ENCODE measurements around the gene SMIM7. TPM values are rescaled to one million over a fixed set of nuclear protein-coding genes. Genes with fewer than 3 reads are reported as not detected.

SMIM7 gene
- total RNA-seq, 4 donors from 2014 or later: 77.3 to 121 (median 98.8) TPM

DNA sequence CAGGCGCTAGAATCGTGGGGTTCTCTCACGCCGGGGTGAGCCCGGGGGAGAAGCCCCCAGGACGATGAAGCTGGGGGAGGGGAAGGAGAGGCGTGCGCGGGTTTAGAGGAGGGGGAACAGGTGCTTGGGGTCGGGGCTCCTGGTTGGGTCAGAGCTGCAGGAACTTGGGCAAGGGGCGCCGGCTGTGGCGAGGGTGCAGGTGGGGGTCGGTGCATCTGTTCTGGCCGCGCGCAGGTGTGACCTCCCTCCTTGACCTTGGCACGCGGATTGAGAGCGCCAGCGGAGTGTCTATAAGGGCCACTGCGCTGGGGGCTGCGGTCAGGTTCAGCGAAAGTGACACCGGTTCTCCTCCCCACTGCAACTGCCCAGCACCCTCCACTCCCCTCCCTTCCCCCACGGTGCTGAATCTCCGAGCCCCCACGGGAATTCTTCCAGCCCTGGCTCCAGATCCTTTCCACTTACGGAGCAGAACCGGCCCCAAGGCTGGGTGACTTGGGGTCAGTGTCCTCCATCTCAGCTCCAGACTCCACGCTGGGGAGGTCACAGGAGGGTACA lies 1.6 kb upstream of the SMIM7 start:
- Histone ChIP-seq H3K4me1 (peaks cover 40% of the 10 kb centered on the region), H3K36me3 (peaks cover 17% of the 10 kb centered on the region), H3K27me3 (no peaks in the 10 kb centered on the region)

DNA sequence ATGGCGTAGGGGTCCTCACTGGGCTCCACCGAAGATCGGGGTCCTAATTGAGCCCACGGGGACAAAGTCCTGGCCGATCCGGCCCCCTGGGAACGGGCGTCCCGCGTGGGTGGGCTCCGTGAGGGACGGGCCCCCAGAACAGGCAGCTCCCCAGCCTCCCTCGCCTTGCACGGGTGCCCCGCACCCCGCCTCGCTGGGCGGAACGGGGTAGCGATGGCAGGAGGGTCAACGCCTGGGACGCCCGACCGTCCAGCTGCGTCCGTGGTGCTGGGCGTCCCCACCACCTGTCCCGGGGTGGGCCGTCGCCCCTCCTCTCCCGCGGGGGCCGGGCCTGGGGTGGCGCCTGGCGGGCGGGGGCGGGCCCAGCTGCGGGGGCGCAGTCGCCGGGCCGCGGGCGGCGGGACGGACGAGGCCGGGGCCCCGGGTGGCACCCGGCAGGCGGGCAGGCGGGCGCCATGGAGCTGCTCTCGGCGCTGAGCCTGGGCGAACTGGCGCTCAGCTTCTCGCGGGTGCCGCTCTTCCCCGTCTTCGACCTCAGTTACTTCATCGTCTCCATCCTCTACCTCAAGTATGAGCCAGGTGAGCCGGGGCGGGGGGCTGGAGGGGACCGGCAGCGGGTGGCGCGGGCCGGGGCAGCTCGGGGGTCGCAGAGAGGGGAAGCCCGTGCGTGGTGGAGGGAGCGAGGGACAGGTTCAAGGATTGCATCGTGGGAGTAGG lies 977 bp upstream of the SMIM7 start, which contains the start of gene TMEM38A:
TSS of gene TMEM38A (plus strand) at position 377 of the 717 bp plus-strand sequence. CDS start at position 456, 79 bp downstream.
- Histone ChIP-seq H3K4me3 (peak within 1 kb of the TSS; percentile 88), H3K27ac (peak within 1 kb of the TSS; percentile 91), H3K9me3 (no peaks in the 10 kb centered on the region), H3K36me3 (peaks cover 23% of the 10 kb centered on the region), H3K4me1 (peaks cover 40% of the 10 kb centered on the region), H3K27me3 (no peaks in the 10 kb centered on the region)
- TF ChIP-seq POLR2A (IDR thresholded peaks at IDR 0.05): no peak
- TF ChIP-seq, protein P1, sequence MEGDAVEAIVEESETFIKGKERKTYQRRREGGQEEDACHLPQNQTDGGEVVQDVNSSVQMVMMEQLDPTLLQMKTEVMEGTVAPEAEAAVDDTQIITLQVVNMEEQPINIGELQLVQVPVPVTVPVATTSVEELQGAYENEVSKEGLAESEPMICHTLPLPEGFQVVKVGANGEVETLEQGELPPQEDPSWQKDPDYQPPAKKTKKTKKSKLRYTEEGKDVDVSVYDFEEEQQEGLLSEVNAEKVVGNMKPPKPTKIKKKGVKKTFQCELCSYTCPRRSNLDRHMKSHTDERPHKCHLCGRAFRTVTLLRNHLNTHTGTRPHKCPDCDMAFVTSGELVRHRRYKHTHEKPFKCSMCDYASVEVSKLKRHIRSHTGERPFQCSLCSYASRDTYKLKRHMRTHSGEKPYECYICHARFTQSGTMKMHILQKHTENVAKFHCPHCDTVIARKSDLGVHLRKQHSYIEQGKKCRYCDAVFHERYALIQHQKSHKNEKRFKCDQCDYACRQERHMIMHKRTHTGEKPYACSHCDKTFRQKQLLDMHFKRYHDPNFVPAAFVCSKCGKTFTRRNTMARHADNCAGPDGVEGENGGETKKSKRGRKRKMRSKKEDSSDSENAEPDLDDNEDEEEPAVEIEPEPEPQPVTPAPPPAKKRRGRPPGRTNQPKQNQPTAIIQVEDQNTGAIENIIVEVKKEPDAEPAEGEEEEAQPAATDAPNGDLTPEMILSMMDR (IDR thresholded peaks at IDR 0.05): no peak
- no peak for TF ChIP-seq POLR2AphosphoS5 (IDR thresholded peaks at IDR 0.05)
- no peak for TF ChIP-seq EP300 (IDR thresholded peaks at IDR 0.05)
- DNase-seq (ENCODE audit: low spot score in 2 of 2): peak; percentile 74 to 79
- WGBS: under 1% methylated on average over 17 of the region's 76 CpGs

More for the DNA sequence above, 1.6 kb upstream of the SMIM7 start:
- TF ChIP-seq POLR2AphosphoS5 (IDR thresholded peaks at IDR 0.05): no peak
- no peak for TF ChIP-seq POLR2A (IDR thresholded peaks at IDR 0.05)
- TF ChIP-seq, protein P1 (IDR thresholded peaks at IDR 0.05): no peak
- TF ChIP-seq EP300 (IDR thresholded peaks at IDR 0.05): no peak
- Histone ChIP-seq H3K4me3 (peak overlapping the region; percentile 88), H3K27ac (no peak overlapping the region), H3K9me3 (no peaks in the 10 kb centered on the region)
- peak; percentile 71 to 80 for DNase-seq (ENCODE audit: low spot score in 2 of 2)
- 7% methylated on average over 28 of the region's 31 CpGs for WGBS

DNA sequence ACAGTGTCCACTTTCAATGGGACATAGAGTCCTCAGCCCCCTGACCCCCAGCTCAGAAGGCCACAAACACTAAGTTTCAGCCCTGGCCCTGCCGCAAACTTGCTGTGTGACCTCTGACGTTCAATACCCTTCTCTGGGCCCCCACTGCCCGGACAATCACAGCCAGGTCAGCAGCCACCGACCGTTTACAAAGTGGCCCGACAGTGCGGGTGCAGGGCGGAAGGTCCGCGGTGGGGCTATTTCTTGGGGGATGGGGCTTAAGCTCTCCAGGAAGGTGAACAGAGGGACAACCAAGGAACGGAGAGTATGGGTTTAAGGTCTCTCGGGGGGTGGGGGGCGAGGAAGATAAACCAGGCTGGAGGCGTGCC lies 496 bp downstream of the SMIM7 start:
- Histone ChIP-seq H3K9me3 (no peaks in the 10 kb centered on the region), H3K27ac (peak overlapping the region; percentile 91), H3K4me3 (peak overlapping the region; percentile 88), H3K4me1 (peaks cover 44% of the 10 kb centered on the region), H3K27me3 (no peaks in the 10 kb centered on the region), H3K36me3 (peaks cover 38% of the 10 kb centered on the region)
- WGBS: 2% methylated on average over 11 of the region's 14 CpGs
- DNase-seq (ENCODE audit: low spot score in 2 of 2): no peak
- TF ChIP-seq EP300 (IDR thresholded peaks at IDR 0.05) (no peak), POLR2A (IDR thresholded peaks at IDR 0.05) (no peak), POLR2AphosphoS5 (IDR thresholded peaks at IDR 0.05) (no peak)
- TF ChIP-seq, protein P1 (IDR thresholded peaks at IDR 0.05): no peak

DNA sequence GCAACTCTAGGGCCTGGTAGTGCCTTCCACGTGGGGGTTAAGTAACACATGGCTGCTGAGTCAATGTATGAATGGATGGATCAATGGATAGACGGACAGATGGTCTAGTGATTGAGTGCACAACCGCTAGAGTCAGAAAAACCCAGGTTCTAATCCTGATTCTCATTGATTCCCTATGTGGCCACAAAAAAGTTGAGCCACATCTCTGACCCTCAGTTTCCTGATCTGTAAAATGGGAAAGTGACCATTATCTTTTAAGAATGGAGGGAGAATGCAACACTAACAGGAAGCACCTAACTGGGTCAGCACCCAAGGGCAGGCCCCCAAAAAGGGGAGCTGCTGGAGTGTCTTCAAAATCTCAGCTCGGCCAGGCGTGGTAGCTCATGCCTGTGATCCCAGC lies 2.6 kb downstream of the SMIM7 start:
- peaks cover 56% of the 10 kb centered on the region for H3K36me3 ChIP-seq
- H3K9me3 ChIP-seq: no peaks in the 10 kb centered on the region
- H3K4me1 ChIP-seq: peaks cover 44% of the 10 kb centered on the region
- H3K4me3 ChIP-seq: no peak overlapping the region
- 79% methylated on average over 5 of the region's 5 CpGs for WGBS
- TF ChIP-seq, protein P1 (IDR thresholded peaks at IDR 0.05): no peak
- no peak for TF ChIP-seq EP300 (IDR thresholded peaks at IDR 0.05)
- no peak for TF ChIP-seq POLR2AphosphoS5 (IDR thresholded peaks at IDR 0.05)
- TF ChIP-seq POLR2A (IDR thresholded peaks at IDR 0.05): no peak
- no peaks in the 10 kb centered on the region for H3K27me3 ChIP-seq
- no peak overlapping the region for H3K27ac ChIP-seq
- DNase-seq (ENCODE audit: low spot score in 2 of 2): no peak

DNA sequence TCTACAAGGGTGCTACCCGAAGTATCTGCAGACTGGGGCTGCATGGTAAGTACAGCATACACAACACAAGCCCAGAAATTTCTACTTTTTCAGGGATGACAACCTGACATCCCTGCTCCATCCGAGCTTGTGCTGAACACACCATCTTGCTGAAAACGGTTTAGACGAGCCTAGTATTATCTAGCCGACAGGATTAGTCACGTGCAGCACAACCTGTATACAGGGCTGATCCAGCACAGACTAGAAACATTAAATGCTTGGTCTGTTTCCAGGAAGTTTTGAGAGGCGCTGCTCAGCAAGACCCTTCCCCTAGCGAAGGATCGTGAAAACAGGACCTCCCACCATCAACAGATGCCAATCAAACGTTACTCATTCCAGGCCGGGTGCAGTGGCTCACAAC lies 4.2 kb downstream of the SMIM7 start:
- no peaks in the 10 kb centered on the region for H3K27me3 ChIP-seq
- peaks cover 34% of the 10 kb centered on the region for H3K4me1 ChIP-seq
- WGBS: 84% methylated on average over 11 of the region's 11 CpGs
- H3K9me3 ChIP-seq: no peaks in the 10 kb centered on the region
- H3K4me3 ChIP-seq: no peak overlapping the region
- no peak overlapping the region for H3K27ac ChIP-seq
- DNase-seq (ENCODE audit: low spot score in 2 of 2): no peak
- peaks cover 72% of the 10 kb centered on the region for H3K36me3 ChIP-seq
- TF ChIP-seq EP300 (IDR thresholded peaks at IDR 0.05) (no peak), POLR2AphosphoS5 (IDR thresholded peaks at IDR 0.05) (no peak), POLR2A (IDR thresholded peaks at IDR 0.05) (no peak)
- TF ChIP-seq, protein P1 (IDR thresholded peaks at IDR 0.05): no peak
